Measurements from ENCODE around the gene KIF5C. TPM values are rescaled to one million over a fixed set of nuclear protein-coding genes. Genes with fewer than 3 reads are reported as not detected.

KIF5C gene
- total and polyA plus RNA-seq, 2 experiments from 2014 or later: 45.0 to 49.1 TPM

GRCh38 chr2:148914463-148914862 is 39.4 kb downstream of the KIF5C start (continued):
- TF ChIP-seq ETS1 (IDR thresholded peaks at IDR 0.05): no peak
- no peak for TF ChIP-seq EZH2 (IDR thresholded peaks at IDR 0.05; ENCODE audit: low read depth, unreplicated experiment)
- no peak for TF ChIP-seq NANOG (IDR thresholded peaks at IDR 0.05; ENCODE audit: borderline replicate concordance)

- H3K27me3 ChIP-seq (ENCODE audit: insufficient read depth): no peaks in the 10 kb centered on the region
- no peak overlapping the region for H3K4me3 ChIP-seq
- no peaks in the 10 kb centered on the region for H3K36me3 ChIP-seq (ENCODE audit: insufficient read depth)
- H3K27ac ChIP-seq (ENCODE audit: low read depth): no peak overlapping the region
- peaks cover 11% of the 10 kb centered on the region; the same call in 2 of the 3 replicates for H3K9me3 Mint-ChIP-seq
- peaks cover 11% of the 10 kb centered on the region for H3K36me3 Mint-ChIP-seq (ENCODE audit: low read depth)
- peaks cover 18% of the 10 kb centered on the region for H3K4me1 Mint-ChIP-seq
- no peaks in the 10 kb centered on the region for H3F3A ChIP-seq (replicated peaks; ENCODE audit: low read depth)
- no peak overlapping the region for H2AFZ ChIP-seq
- H3K27me3 Mint-ChIP-seq (ENCODE audit: insufficient read depth, low read depth, poor library complexity): peaks cover 6% of the 10 kb centered on the region
- no peak overlapping the region for H3K4me2 ChIP-seq
- TF ChIP-seq NANOG (IDR thresholded peaks at IDR 0.05; ENCODE audit: borderline replicate concordance): no peak
- TF ChIP-seq EZH2phosphoT487 (IDR thresholded peaks at IDR 0.05; ENCODE audit: unreplicated experiment): no peak
- no peak for TF ChIP-seq EZH2 (IDR thresholded peaks at IDR 0.05; ENCODE audit: low read depth, unreplicated experiment)
- TF ChIP-seq POLR2AphosphoS5 (IDR thresholded peaks at IDR 0.05; ENCODE audit: low read depth): no peak
- no peak for TF ChIP-seq ZNF462 (CRISPR knock-in tag; IDR thresholded peaks at IDR 0.05)
- no peak for TF ChIP-seq ETS1 (IDR thresholded peaks at IDR 0.05)
- TF ChIP-seq STAT1 (IDR thresholded peaks at IDR 0.05; ENCODE audit: unreplicated experiment): no peak
- TF ChIP-seq ZNF331 (CRISPR knock-in tag; IDR thresholded peaks at IDR 0.05; ENCODE audit: low read depth): no peak
- no peak for TF ChIP-seq JUNB (IDR thresholded peaks at IDR 0.05; ENCODE audit: unreplicated experiment)
- no peak for TF ChIP-seq REST (IDR thresholded peaks at IDR 0.05; ENCODE audit: unreplicated experiment)
- TF ChIP-seq ZNF114 (CRISPR knock-in tag; IDR thresholded peaks at IDR 0.05): no peak
- DNase-seq (ENCODE audit: low spot score) (no peak), ATAC-seq (no peak)
- peaks cover 11% of the 10 kb centered on the region for H3K4me1 ChIP-seq (ENCODE audit: insufficient read depth)
- no peak overlapping the region for H3K4me3 Mint-ChIP-seq
- peaks cover 61% of the 10 kb centered on the region for H3K79me2 ChIP-seq (replicated peaks; ENCODE audit: insufficient read depth)
- no peak overlapping the region; the same call in 1 of the 2 replicates for H3K27ac Mint-ChIP-seq
- H4K20me1 ChIP-seq (replicated peaks; ENCODE audit: insufficient read depth): peaks cover 6% of the 10 kb centered on the region
- H3K9me2 ChIP-seq (ENCODE audit: insufficient read depth): 0 out of 2 replicates have a peak, but pooled peaks cover 5% of the 10 kb centered on the region
Measured at GRCh38 chr2:148917431-148917830, 42.4 kb downstream of the KIF5C start.

Data from GM23338 (cell line).